ENCODE results near the gene ATP6V1A. TPM values are rescaled to one million over a fixed set of nuclear protein-coding genes. Genes with fewer than 3 reads are reported as not detected.

The ATP6V1A gene
- total and polyA plus RNA-seq, 4 experiments from 2014 or later: 22.7 to 26.6 (median 25.1) TPM

Other genes with a start within 250 kb of the ATP6V1A start
- gene SPICE1, start 231.9 kb upstream of the ATP6V1A start, total RNA-seq: 10 to 100 TPM; 37.5 to 41.2 TPM
- gene SPICE1, start 231.9 kb upstream of the ATP6V1A start, polyA plus RNA-seq: 1 to 10 TPM; 3.0 to 6.8 TPM
- 10 to 100 TPM; 55.0 to 56.1 TPM for gene SIDT1, start 214.5 kb upstream of the ATP6V1A start, total RNA-seq
- 10 to 100 TPM; 12.1 to 23.4 TPM for gene SIDT1, start 214.5 kb upstream of the ATP6V1A start, polyA plus RNA-seq
- gene USF3, start 50.4 kb upstream of the ATP6V1A start, total RNA-seq: 10 to 100 TPM; 23.3 to 23.7 TPM
- gene USF3, start 50.4 kb upstream of the ATP6V1A start, polyA plus RNA-seq: 1 to 10 TPM; 1.4 to 5.8 TPM
- gene NAA50, start 786 bp upstream of the ATP6V1A start, total RNA-seq: 10 to 100 TPM; 65.1 to 69.9 TPM
- gene NAA50, start 786 bp upstream of the ATP6V1A start, polyA plus RNA-seq: 10 to 100 TPM; 77.5 to 77.7 TPM
- 1 to 10 TPM; 2.6 to 2.8 TPM for gene GRAMD1C, start 91.8 kb downstream of the ATP6V1A start, total RNA-seq
- gene GRAMD1C, start 91.8 kb downstream of the ATP6V1A start, polyA plus RNA-seq: under 1 TPM in 1 of 2 donors, not detected in 1; 0.45 TPM
- 1 to 10 TPM; 5.2 to 7.3 TPM for gene ZDHHC23, start 201.0 kb downstream of the ATP6V1A start, total RNA-seq
- gene ZDHHC23, start 201.0 kb downstream of the ATP6V1A start, polyA plus RNA-seq: 1 to 10 TPM in 1 of 2 donors, under 1 TPM in 1; 0.82 to 1.0 TPM